GM21723 (cell line): ENCODE data around the gene C19orf18.
"Not testable (repeated sequence)": the region's sequence is repeated elsewhere in the genome, so short reads cannot be mapped to it uniquely, and the experiment has no call there.

Experiments used
- ATAC-seq: cut with Tn5 transposase; IDR thresholded peaks from one replicate; pipeline ENCODE4 v1.9.1; 2021; ENCODE audit warnings: mild to moderate bottlenecking, moderate library complexity; ENCODE audit not compliant: unreplicated experiment

C19orf18 gene

DNA sequence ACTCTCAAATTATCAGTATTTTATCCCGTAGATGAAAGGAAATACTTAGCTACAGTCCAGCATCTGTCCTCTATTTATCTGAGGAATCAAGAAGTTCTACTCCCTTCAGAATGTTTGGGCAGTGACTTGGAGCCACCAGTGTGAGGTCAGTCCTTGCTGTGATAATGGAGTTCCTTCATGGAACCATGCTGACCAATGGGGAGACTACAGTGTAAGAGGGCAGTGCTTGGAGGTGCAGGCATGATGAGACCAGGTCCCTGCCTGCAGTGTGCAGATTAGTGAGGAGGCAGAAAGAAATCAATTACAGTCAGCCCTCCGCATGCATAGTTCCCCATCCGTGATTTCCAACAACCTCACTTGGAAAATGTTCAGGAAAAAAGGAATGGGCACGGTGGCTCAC is at the start of gene C19orf18:
TSS of gene C19orf18 (minus strand) at position 101 of the 400 bp plus-strand sequence. CDS start 102 bp downstream, outside the sequence.
- ATAC-seq, result no peak

DNA sequence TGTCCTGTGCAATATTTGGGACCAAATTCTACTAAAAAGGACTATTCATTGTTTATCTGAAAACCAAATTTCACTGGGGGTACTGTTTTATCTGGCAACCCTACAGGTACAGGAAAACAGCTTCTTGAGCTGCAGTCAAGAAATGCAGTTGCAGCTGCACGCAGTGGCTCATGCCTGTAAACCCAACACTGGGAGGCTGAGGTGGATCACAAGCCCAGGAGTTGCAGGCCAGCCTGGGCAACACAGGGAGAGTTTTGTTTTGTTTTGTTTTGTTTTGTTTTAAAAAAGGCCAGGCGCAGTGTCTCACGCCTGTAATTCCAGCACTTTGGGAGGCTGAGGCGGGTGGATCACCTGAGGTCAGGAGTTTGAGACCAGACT is 47.9 kb upstream of the C19orf18 start:
- ATAC-seq, result no peak

DNA sequence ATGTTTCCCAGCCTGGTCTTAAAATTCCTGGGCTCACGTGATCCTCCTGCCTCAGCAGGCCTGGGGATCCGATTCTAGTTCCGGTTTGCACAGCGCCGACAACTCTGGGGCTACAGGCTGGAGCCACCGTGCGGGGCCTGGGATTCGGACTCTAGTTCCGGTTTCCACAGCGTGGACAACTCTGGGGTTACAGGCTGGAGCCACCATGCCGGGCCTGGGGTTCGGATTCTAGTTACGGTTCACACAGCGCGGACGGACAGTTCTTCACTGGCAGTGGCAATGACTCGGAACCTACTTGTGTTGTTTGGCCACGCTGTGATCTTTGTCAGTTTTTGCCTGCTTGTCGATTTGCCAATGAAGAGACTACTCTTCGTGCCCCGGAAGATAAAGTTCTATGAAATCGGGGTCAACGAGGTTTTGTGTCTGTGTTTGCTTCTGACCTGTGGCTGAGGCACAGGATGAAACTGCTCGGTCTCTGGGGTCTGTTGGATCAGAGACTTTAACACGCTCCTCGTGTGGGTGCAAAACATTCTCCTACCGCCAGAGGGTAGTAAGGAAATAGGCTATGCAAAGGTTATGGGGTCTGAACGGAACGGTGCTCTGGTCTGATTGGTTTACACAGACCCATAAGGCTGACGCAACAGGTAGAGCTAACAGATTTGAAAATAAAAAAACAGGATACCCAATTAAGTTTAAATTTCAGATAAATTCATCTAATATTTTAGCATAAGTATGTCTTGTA is 47.4 kb upstream of the C19orf18 start:
- no peak for ATAC-seq

DNA sequence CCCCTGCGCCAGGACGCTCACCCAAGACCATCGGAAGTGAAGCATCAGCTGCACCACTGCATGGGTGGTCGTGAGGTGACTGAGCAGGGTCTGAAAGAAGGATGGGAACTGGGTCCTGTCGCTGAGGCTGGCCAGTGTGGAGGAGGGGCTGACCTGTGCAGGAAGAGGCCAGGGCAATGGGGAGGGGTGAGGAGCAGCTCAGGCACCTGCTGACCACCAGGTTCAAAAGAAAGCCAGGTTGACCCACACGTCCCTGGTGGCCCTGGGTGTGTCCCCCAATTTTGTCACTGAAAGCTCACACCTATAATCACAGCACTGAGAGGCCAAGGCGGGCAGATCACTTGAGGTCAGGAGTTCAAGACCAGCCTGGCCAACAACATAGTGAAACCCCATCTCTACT is 45.8 kb upstream of the C19orf18 start:
- ATAC-seq, result no peak

DNA sequence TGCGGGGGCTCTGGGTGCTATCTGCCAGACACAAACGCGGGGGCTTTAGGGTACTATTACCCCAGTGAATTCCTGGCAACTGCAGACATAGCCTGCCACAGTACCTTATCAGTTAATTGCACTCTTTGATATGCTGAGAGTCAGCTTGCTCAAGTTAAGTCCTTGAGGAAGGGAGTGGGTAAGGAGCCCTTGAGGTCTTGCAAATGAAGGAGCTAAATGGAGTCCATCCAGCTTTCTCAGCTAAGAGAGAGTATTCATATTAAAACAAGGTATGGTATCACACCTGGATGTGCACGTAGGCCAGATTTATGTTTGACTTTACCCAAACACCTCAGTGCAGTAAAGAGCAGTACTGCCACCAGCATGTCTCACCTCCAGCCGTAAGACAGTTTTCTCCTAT is 39.8 kb upstream of the C19orf18 start:
- no peak for ATAC-seq

DNA sequence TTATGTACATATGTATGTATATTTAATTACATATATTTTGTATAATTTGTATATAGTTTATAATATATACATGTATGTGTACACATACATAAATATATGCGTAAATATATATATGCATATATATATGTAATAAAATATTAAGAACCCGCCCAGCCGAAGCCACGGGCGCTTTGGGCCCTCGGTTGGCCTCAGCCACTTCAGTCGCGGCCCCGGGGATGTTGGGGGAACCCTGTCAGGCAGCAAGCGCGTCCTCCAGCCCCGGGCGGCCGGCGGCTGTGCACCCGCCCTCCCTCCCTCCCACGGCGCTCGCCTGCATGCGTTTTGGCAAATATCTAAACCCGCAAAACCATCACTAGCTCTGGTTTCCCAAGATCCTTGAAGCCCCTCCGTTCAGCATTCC is 36.2 kb upstream of the C19orf18 start:
- ATAC-seq, result no peak

DNA sequence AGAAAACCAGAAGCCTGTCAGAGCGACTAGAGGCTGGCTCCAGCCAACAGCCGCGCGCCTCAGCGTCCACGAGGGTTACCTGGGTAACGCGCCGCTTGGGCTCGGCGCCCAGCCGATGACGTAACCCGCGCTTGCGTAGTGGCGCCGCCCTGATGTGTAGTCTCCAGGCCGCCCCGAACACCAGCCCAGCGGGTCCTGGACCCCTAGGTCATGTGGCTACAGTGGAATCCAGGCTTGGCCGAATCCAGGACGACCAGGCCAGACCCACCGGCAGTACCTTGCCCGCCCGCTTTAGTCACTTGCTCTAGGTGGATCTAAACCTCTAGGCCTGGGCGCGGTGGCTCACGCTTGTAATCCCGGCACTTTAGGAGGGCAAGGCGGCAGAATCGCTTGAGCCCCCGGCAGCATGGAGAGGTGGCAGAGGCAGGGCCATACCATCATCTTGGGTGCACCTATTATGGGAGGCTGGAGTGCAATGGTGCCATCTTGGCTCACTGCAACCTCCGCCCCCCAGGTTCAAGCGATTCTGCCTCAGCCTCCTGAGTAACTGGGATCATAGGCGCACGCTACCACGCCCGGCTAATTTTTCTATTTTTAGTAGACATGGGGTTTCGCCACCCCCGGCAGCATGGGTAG is 35.5 kb upstream of the C19orf18 start:
- no peak for ATAC-seq

DNA sequence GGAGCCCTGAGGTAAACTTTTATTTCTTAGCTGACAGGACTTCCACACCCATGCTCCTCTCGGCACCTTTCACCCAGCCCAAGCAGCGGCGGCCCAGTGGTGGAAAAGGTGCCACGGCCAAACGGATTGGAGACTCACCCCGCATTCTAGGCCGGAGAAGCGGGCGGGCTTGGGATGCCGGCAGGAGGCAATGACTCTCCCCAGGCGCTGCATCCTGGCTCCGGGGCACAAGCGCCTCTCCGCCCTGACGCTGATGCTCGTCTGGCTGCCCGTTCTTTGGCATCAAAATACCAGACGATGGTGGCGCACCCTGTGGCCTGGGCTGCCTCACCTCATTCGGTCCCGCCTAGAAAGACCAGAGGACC is 34.9 kb upstream of the C19orf18 start:
- ATAC-seq, result no peak

DNA sequence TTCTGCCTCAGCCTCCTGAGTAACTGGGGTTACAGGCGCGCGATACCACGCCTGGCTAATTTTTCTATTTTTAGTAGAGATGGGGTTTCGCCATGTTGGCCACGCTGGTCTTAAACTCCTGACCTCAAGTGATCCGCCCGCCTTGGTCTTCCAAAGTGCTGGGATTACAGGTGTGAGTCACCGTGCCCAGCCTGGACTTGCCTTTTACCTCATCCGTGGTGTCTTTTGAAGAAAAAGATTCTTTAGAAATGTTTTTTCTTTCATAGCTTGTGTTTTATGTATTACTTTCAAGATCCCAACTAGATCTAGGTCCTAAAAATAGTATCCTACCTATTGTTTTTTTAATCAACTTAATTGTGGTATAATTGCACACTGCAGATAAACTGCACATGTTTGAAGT is 34.5 kb upstream of the C19orf18 start:
- not testable (repeated sequence) for ATAC-seq

DNA sequence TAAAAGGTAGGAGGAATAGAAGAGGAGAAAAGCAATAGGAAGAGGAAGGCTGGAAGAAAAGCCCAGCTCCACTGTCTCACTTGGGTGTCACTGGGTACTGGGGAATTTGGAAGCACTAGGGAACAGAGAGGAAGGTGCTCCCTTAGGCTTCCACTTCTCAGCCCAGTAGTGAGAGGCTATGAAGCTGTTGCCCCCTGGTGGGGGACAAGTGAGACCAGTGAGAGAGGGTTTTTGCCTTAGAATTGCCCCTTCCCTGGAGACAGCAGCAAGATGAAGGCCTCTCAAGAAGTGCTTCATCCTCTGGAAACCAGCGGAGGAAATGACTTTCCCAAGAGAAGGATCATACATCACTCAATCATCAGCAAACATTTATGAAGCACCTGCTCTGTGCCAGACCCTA is 33.0 kb upstream of the C19orf18 start:
- no peak for ATAC-seq

DNA sequence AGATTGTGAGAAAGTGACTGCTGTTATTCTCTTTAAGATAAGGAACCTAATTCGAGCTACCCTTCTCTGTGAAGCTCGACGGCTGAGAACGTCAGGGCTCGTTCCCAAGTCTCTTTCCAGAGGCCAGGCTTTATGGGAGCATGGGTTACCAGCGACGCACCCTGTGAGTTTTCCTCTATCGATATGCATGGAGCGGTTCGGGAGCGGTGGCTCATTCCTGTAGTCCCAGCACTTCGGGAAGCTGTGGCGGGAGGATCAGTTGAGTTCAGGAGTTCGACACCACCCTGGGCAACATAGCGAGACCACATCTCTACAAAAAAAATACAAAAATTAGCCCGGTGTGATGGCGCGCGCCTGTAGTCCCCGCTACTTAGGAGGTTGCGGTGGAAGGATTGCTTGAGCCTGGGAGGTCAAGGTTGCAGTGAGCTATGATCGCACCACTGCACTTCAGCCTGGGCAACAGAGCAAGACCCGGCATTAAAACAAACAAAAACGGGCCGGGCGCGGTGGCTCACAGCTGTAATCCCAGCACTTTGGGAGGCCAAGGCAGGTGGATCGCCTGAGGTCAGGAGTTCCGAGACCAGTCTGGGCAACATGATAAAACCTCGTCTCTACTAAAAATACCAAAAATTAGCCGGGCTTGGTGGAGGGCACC is 29.0 kb upstream of the C19orf18 start:
- ATAC-seq, result no peak

DNA sequence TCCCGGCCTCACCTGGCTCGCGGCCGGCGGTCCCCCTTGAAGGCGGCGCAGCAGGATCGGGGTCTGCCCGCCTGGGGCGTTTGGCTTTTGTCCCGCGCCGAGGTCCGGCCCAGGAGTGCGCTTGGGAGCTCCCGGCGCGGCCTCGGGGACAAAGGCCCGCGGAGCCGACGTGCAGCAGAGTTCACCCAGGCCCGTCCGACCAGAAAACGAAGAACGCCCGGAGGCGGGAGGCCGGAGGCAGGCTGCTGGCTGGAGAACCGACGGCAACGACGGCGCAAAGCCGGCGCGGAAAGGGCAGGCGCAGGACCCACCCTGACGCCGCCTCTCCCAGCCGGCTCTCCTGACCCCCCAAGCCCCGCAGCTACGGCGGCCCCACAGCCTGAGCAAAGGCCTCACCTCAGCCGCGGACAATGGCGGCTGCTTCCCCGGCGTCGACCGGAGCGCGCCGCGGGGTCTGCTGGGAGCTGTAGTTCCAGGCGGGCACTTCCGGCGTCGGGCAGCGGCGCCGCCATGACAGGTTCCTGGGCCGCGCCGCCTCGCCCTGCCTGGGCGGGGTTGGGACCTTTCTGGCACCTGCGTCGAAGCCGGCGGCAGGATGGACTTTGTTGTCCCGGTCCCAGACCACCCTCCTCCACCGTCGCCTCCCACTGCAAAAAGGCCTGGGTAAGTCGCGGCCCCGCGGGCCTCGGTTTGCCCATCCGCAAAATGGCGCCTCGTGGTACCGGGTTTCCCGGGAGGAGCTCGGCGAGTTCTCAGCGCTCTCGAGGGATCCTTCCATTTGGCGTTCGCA is 28.2 kb upstream of the C19orf18 start, which contains the start of gene ZNF606:
TSS of gene ZNF606 (minus strand) at position 437 of the 790 bp plus-strand sequence. CDS start 1,501 bp downstream, outside the sequence.
- ATAC-seq, result peak; percentile 94

DNA sequence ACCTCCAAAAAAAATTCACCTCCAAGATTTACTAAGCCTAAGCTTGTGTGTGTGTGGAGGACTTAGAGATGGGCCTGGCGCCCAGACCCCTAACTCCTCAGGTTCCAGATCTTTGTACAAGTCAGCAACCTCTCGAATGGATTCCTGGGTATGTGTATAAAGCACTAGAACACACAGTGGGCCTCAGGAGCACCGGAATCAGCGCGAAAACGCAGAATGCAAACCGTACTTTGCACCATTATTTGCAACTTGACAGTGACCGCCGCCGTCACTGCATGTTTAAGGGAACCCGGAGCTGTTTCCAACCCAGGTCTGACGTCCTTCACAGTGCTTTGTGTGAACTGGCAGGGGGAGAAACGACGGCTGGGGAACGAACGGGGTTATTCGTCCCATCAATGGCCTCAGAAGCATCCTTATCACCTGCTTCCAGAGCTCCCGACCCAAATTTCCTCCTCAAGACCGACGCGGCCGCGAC is 27.6 kb upstream of the C19orf18 start:
- peak; percentile 11 for ATAC-seq

DNA sequence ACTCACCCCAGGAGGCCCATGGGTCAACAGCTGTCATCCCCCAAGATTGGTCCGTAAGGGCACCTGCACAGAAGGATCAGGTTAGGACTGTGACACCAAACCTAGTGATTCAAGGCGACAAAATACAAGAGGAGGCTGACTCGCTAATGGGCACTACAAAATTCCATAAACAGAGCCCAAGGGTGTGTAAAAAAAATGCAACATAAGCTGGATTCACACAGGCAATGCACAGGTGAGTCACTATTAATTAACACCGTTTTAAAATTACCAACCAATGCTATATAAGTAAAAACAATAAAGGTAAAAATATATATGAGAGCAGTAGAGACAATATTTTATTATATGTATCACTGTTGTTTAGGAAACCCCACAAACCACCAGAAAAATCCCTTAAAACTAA is 26.3 kb upstream of the C19orf18 start:
- ATAC-seq, result no peak

DNA sequence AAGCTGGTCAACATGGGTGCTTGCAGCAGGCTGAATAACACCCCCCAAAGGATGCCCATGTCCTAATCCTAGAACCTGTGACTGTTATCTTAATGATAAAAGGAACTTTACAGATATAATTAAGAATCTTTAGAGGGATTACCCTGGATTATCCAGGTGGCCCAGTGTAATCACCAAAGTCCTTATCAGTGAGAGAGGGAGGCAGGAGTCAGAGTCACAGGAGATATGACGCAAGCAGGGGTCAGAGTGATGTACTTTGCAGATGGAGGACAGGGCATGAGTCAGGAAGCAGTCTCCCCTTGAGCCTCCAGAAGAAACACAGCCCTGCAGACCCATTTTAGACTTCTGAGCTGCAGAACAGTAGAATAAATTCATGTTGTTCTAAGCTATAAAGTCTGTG is 18.5 kb upstream of the C19orf18 start:
- no peak for ATAC-seq

DNA sequence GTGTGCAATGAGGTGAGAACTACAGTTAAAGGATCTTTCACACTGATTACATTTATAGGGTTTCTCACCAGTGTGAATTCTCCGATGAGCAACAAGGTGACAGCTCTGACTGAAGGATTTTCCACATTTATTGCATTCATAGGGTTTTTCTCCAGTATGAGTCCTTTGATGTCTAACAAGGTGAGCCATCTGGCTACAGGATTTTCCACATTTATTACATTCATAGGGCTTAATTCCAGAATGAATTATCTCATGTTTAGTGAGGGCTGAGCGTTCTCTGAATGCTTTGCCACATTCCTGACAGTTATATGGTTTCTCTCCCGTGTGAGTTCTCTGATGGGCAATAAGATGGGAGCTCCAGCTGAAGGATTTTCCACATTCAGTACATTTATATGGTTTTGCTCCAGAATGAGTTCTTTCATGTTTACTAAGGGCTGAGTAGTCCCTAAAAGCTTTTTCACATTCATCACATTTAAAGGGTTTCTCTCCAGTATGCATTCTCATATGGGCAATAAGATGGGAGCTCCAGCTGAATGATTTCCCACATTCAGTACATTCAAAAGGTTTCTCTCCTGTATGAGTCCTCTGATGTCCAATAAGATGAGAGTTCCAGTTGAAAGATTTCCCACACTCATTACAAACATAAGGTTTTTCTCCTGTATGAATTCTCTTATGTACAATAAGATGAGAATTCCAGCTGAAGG is 4.4 kb upstream of the C19orf18 start:
- ATAC-seq, result no peak

DNA sequence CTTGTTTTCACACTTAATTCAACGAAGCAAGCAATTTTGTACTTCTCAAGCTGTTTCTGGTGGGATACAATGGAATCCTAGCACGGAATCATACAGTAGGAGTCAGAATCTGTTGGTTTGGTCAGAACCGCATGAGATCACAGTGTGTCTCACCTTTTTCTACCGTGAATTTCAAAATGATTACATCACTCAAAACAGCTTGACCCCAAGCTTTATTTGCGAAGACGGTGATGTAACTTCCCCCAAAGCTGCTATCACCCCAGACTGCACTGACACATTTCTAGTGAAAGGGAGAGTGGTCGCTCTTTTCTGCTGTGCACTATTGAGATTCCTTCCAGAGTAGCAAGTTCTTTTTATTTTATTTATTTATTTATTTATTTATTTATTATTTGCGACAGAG is 9.6 kb downstream of the C19orf18 start:
- no peak for ATAC-seq

DNA sequence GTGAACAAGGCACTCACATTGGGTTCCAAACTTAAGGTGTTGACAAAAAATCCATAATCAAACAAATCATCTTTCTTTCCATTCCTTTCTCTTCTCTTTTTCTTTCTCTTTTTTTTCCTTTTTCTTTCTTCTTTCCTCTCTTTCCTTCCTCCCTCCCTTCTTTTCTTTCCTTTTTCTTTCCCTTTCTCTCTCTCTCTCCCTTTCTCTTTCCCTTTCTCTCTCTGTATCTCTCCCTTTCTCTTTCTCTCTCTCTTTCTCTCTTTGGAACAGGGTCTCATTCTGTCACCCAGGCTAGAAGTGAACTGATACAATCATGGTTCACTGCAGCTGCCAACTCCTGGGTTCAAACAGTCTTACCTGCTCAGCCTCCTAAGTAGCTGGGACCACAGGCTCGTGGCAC is 12.5 kb downstream of the C19orf18 start:
- ATAC-seq, result no peak

DNA sequence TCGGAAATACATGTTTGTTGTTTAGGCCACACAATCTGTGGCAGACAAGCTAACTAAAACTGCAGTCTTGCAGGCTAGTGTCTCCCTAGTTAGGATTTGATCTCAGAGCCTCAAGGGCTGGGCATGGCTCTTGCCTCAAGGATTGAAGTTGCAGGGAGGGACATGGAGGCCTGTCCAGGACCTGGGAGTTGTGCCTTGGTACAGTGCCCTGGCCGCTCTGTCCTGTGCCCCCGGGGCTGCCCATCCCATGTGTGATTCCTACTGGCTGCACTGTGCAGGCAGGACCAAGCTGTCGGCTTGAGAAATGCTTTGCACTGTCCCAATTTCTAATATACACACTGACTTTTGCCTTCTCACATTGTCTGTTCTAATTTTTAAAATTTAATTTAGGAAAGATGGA is 19.3 kb downstream of the C19orf18 start:
- ATAC-seq, result no peak

DNA sequence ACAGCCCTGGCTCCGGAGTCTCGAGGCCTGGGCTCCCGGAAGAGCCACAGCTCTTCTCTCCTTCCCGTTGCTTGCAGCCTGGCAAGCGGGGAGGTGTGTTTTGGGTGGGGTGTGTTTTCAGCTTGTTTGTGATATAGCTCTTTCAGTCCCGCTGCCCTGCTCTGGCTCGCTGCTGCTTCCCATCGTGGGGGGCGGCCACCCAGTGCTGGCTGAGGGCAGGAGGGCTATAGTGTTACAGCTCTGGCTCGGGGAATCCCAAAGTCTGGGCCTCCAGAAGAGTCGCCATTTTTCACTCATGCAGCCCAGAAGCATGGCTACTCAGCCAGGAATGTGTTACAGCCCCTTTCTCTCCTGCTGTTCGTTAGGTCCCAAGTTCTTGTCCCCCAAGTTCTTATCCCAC is 24.6 kb downstream of the C19orf18 start:
- no peak for ATAC-seq

DNA sequence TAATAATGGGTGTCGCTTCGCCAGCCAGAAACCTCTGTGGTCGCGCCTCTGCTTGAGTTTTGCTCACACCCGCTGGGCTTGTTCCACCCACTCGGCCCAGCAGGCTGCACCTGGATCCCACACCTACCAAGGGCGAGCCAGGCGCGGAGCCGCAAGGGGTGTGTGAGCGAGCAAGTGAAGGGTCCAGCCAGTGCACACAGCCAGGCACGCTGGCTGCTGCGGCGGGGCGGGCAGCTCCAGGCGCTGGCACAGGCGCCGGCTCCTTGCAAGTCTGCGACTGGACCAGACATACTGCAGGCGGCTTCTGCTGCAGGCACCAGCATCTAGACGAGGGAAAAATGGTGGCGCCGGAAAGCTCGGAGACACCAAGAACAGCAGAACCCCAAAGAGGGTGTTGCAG is 25.0 kb downstream of the C19orf18 start:
- no peak for ATAC-seq
